ENCODE measurements around the gene HOXA13.

Gene HOXA13

GRCh38 chr7:27148031-27148755 lies 51.7 kb downstream of the HOXA13 start:
- DNase-seq (ENCODE audit: low spot score) = peak; percentile 45

DNA sequence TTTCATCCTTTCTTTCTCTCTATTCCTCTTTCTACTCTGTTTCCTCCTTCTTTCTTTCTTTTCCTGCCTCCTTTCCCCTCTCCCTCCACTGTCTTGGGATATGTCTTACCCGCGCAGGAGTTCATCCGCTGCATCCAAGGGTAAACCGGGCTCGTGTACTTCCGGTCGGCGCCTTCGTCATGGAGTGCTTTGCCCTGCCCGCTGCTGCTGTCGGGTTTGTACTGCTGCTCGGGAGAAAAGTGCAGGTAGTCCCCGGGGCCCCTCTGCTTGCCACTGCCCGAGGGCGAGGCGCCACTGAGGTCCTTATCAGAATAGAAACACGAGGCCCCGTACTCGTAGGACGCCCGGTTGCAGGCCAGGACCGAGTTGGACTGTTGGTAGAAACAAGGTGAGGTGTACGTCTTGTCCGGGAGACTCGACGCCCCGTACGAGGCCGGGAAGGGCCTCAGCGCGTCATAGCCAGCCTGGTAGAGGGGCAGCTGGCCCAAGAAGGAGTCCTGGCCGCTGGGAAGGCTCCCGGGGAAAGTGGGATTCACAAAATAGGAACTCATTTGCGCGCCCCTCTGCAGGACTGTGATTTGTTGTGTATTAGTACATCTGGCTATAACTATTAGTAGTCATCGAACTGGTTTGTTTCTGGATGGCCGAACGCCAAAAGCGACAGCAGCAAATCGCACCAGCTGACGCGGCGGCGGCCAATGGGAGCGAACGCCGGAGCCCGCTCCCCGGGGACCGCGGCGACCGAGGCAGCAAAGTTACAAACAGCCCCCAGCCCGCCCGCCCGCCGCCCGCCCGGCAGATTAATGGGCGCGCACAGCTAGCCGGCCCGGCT lies 52.5 kb downstream of the HOXA13 start, which contains the start of gene HOXA6:
Gene HOXA6, minus strand, starts transcription at position 576 of the 832 bp plus-strand sequence. Its CDS starts 25 bp downstream, at position 551.
- DNase-seq (ENCODE audit: low spot score) = peak; percentile 75

DNA sequence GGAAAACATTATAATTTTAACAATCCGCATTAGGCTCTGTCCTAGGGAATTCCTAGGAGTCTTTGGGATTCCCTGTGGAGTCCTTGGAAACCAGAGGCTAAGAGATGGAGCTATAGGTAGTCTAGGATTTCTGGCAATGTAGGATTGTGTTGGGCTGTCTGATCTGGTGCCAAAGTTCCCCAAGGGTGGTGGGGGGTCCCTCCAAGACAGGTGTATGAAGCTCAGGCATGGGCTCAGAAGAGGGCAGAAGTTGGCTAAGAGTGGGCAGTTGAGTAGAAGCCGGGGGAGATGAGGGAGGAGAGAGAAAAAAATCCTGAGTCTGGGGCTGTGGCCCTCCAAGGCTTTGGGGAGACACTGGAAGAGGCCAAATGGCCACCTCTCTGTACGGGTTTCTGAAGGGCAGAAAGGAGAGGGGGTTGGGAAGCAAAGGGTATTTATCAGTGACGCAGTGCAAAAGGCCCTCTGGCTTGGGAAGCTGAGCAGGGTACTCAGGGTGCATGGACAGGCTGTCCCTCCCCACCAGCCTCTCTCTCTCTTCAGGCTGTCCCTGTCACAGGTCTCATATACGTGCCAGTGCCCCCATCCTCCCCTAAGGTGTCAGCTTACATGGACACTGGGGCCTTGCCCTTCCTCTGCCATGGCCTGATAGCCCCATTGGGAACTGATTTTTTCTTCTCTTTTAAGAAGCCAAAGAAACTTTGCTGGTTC lies 53.2 kb downstream of the HOXA13 start:
- DNase-seq (ENCODE audit: low spot score) = no peak

GRCh38 chr7:27145914-27146412 lies 53.9 kb downstream of the HOXA13 start:
- DNase-seq (ENCODE audit: low spot score) = no peak

GRCh38 chr7:27145165-27145913 lies 54.6 kb downstream of the HOXA13 start:
- no peak for DNase-seq (ENCODE audit: low spot score)

DNA sequence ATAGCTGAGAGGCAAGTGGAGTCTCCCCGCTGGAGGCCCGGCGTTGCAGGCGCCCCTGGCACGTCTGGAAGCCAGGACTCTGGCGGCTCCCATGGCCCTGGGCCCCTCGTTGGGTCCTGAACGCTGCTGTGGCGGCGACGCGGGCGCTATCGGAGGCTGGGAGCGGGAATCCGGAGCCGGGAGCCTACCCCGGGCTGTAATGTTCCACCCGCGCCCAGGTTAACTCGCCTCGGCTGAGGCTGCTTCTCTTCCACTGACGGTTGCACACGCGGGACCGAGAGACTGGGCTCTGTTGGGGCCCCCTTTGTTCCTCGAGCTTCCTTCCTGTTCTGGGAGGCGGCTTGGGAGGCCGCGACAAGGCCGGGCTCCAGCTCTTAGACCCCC lies 55.1 kb downstream of the HOXA13 start:
- no peak for DNase-seq (ENCODE audit: low spot score)

Measured in AG20443 (cell line).